GM12878 (cell line): ENCODE results near the gene REEP2. TPM values are rescaled to one million over a fixed set of nuclear protein-coding genes. Genes with fewer than 3 reads are reported as not detected.

Experiments
- ATF2 ChIP-seq: IDR thresholded peaks from 2 replicates; pipeline ENCODE4 v1.6.1; 2012; ENCODE audit warnings: low read length, inconsistent platforms
- BHLHE40 ChIP-seq, 2 experiments: fragments of 450-650 bp in 1 of 2; IDR thresholded peaks; 2 replicates each; pipeline ENCODE4 v1.6.1; 2011 to 2017; ENCODE audit warnings: low read depth in 2 of 2, borderline replicate concordance in 1 of 2, improper control_type of control experiment in 1 of 2, low read length in 1 of 2, mild to moderate bottlenecking in 1 of 2
- BRCA1 ChIP-seq: IDR thresholded peaks from 2 replicates; pipeline ENCODE4 v1.6.1; 2011; ENCODE audit warnings: low read depth, low read length, improper control_type of control experiment
- CBFB ChIP-seq: IDR thresholded peaks from 2 replicates; pipeline ENCODE4 v1.6.1; 2016; ENCODE audit warnings: antibody characterized with exemption, low read depth
- CHD2 ChIP-seq: IDR thresholded peaks from 2 replicates; pipeline ENCODE4 v1.6.1; 2011; ENCODE audit warnings: low read depth, low read length, improper control_type of control experiment, borderline replicate concordance
- CTCF ChIP-seq, 3 experiments: IDR thresholded peaks in 2 of 3; conservative IDR thresholded peaks in 1 of 3; 2 replicates each; pipeline ENCODE4 v1.5.1; 2011; ENCODE audit warnings: low read depth in 3 of 3, low read length in 3 of 3, mild to moderate bottlenecking in 3 of 3, control low read depth in 2 of 3, moderate library complexity in 2 of 3, inconsistent platforms in 1 of 3, mixed read lengths in 1 of 3; ENCODE audit not compliant: control insufficient read depth in 2 of 3, insufficient read depth in 1 of 3; ENCODE audit errors: extremely low read depth in 1 of 3
- EGR1 ChIP-seq, 2 experiments: IDR thresholded peaks; 1 replicate in 1 of 2; 2 replicates in 1 of 2; pipeline ENCODE4 v1.6.1; 2011 to 2012; ENCODE audit warnings: low read depth in 2 of 2, low read length in 2 of 2, borderline replicate concordance in 1 of 2, mild to moderate bottlenecking in 1 of 2, moderate library complexity in 1 of 2
- FOS ChIP-seq: IDR thresholded peaks from 3 replicates; pipeline ENCODE4 v1.6.1; 2011; ENCODE audit warnings: borderline replicate concordance; ENCODE audit not compliant: insufficient read length; ENCODE audit errors: extremely low read depth
- FOXM1 ChIP-seq: IDR thresholded peaks from 2 replicates; pipeline ENCODE4 v1.6.1; 2012; ENCODE audit warnings: low read depth, mild to moderate bottlenecking, inconsistent platforms, low read length, moderate library complexity
- HDGF ChIP-seq: fragments of 450-650 bp; IDR thresholded peaks from 2 replicates; pipeline ENCODE4 v1.6.1; 2016; ENCODE audit warnings: antibody characterized with exemption
- IKZF2 ChIP-seq, 2 experiments: fragments of 450-650 bp; IDR thresholded peaks; 2 replicates each; pipeline ENCODE4 v1.6.1; 2017; ENCODE audit warnings: mild to moderate bottlenecking in 2 of 2, moderate library complexity in 2 of 2
- MTA3 ChIP-seq: IDR thresholded peaks from 2 replicates; pipeline ENCODE4 v1.6.1; 2012; ENCODE audit warnings: low read length, inconsistent platforms, borderline replicate concordance
- MYB ChIP-seq: fragments of 150-350 bp; IDR thresholded peaks from 2 replicates; pipeline ENCODE4 v1.6.1; 2014; ENCODE audit warnings: mild to moderate bottlenecking, low read depth, low read length, borderline replicate concordance
- POLR2AphosphoS2 ChIP-seq: IDR thresholded peaks from 2 replicates; pipeline ENCODE4 v1.6.1; 2011; ENCODE audit warnings: low read depth, mild to moderate bottlenecking, low read length, improper control_type of control experiment, moderate library complexity
- RELA ChIP-seq: fragments of 450-650 bp; IDR thresholded peaks from 2 replicates; pipeline ENCODE4 v1.8.0; 2014; ENCODE audit warnings: borderline replicate concordance; ENCODE audit not compliant: partially characterized antibody
- RUNX3 ChIP-seq: IDR thresholded peaks from 2 replicates; pipeline ENCODE4 v1.6.1; 2012; ENCODE audit warnings: low read length, inconsistent platforms
- SIN3A ChIP-seq: IDR thresholded peaks from 2 replicates; pipeline ENCODE4 v1.6.1; 2012; ENCODE audit warnings: low read depth, low read length, improper control_type of control experiment
- SMAD1 ChIP-seq: fragments of 450-650 bp; IDR thresholded peaks from 2 replicates; pipeline ENCODE4 v1.6.1; 2018; ENCODE audit warnings: mild to moderate bottlenecking, low read depth; ENCODE audit not compliant: partially characterized antibody
- SPI1 ChIP-seq: IDR thresholded peaks from 2 replicates; pipeline ENCODE4 v1.6.1; 2011; ENCODE audit warnings: low read depth, mild to moderate bottlenecking, low read length, moderate library complexity, borderline replicate concordance; ENCODE audit not compliant: insufficient read depth
- SREBF1 ChIP-seq: IDR thresholded peaks from 2 replicates; pipeline ENCODE4 v1.6.1; 2012; ENCODE audit warnings: mild to moderate bottlenecking, low read length
- STAT3 ChIP-seq: IDR thresholded peaks from 2 replicates; pipeline ENCODE4 v1.6.1; 2011; ENCODE audit warnings: low read depth, low read length, improper control_type of control experiment
- TCF12 ChIP-seq: IDR thresholded peaks from 2 replicates; pipeline ENCODE4 v1.6.1; 2011; ENCODE audit warnings: low read depth, mild to moderate bottlenecking, low read length
- ZNF217 ChIP-seq: fragments of 450-650 bp; IDR thresholded peaks from 2 replicates; pipeline ENCODE4 v1.6.1; 2017; ENCODE audit warnings: antibody characterized with exemption, mild to moderate bottlenecking
- polyA plus RNA-seq, 11 experiments: library from polyadenylated mRNA; depleted of rRNA in 4 of 11; unstranded in 6 of 11; stranded (reverse) in 5 of 11; fragments of >200 nt; fragmentation: Nextera tagmentation in 4 of 11; fragmentation: Illumina TruSeq in 1 of 11; extraction: Ambion mirVana in 4 of 11; extraction: Trizol in 1 of 11; gene quantifications; 1 replicate in 1 of 11; 2 replicates in 10 of 11; pipeline versions ENCODE4 v1.2.1 to v1.2.3, GENCODE V29; 2011 to 2016; ENCODE audit warnings: inconsistent platforms in 2 of 11, missing spikeins in 2 of 11, low read depth in 1 of 11
- total RNA-seq, 4 experiments: library from RNA; depleted of rRNA in 3 of 4; stranded (reverse); fragments of >200 nt in 3 of 4; fragmentation: Illumina TruSeq in 1 of 4; extraction: Trizol in 1 of 4; gene quantifications; 2 replicates each; pipeline versions ENCODE4 v1.2.1 to v1.2.3, GENCODE V29; 2013 to 2021
- TF ChIP-seq, protein P1 (sequence below): fragments of 450-650 bp; IDR thresholded peaks from 2 replicates; pipeline ENCODE4 v1.6.1; 2018; ENCODE audit warnings: borderline replicate concordance, mild to moderate bottlenecking; ENCODE audit not compliant: partially characterized antibody

The REEP2 gene
- total and polyA plus RNA-seq, 10 of the 15 experiments (the other 5 are each of a cell fraction or from before 2014, with no cell fraction given), result 0.10 to 3.1 (median 2.0) TPM

DNA sequence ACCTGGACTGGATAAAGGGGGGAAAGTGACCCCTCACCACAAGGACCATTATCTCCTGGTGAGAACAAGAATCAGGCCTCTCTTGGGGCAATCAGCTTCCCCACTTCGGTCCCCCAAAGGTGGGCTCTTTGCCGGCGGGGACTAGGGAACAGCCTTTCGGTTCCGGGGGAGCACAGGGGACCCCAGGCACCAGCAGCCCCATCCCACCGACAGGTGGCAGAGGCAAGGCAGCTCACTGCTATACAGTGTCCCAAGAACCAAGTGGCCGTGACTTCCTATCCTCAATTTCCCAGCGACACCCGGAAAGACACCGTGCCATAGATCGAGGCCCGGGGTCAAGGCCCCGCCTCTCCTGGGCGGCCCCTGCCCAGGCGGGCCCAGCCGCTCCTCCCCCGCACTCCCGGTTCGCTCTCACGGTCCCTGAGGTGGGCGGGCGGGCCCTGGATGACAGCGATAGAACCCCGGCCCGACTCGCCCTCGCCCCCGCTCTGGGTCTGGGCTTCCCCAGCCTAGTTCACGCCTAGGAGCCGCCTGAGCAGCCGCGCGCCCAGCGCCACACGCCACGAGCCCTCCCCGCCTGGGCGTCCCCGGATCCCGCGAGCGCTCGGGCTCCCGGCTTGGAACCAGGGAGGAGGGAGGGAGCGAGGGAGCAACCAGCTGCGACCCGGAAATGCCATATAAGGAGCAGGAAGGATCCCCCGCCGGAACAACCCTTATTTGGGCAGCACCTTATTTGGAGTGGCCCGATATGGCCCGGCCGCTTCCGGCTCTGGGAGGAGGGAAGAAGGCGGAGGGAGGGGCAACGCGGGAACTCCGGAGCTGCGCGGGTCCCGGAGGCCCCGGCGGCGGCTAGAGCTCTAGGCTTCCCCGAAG is 25.8 kb downstream of the REEP2 start (continued):
- peak; percentile 63 to 99 for TF ChIP-seq EGR1 (IDR thresholded peaks at IDR 0.05; ENCODE audit: borderline replicate concordance in 1 of 2, low read depth in 2 of 2, low read length in 2 of 2)
- no peak; the same call in 1 of the 2 replicates for TF ChIP-seq FOXM1
- no peak for TF ChIP-seq MTA3
- TF ChIP-seq MYB, result no peak
- 0 out of 2 replicates have a peak, but pooled peaks have one; percentile 26 for TF ChIP-seq SIN3A
- TF ChIP-seq FOS, result peak; percentile 45
- TF ChIP-seq STAT3, result no peak
- peak in 1 of 2 experiments; percentile 86; a peak in 3 of 4 replicates for TF ChIP-seq BHLHE40 (IDR thresholded peaks at IDR 0.05; ENCODE audit: borderline replicate concordance in 1 of 2, low read depth in 2 of 2, low read length in 1 of 2)
- TF ChIP-seq HDGF, result no peak
- TF ChIP-seq CHD2, result peak; percentile 92
- no peak for TF ChIP-seq SMAD1
- peak; percentile 84 to 90 for TF ChIP-seq IKZF2 (IDR thresholded peaks at IDR 0.05)
- peak; percentile 60 for TF ChIP-seq SREBF1
- TF ChIP-seq CBFB, result 0 out of 2 replicates have a peak, but pooled peaks have one; percentile 18
- TF ChIP-seq ATF2, result no peak
- peak; percentile 25; the same call in 1 of the 2 replicates for TF ChIP-seq POLR2AphosphoS2
- TF ChIP-seq RELA, result peak; percentile 48
- TF ChIP-seq SPI1, result no peak
- peak; percentile 52; the same call in 1 of the 2 replicates for TF ChIP-seq ZNF217
- TF ChIP-seq TCF12, result no peak; the same call in 1 of the 2 replicates
- peak; percentile 2; the same call in 1 of the 2 replicates for TF ChIP-seq RUNX3
- TF ChIP-seq, protein P1, sequence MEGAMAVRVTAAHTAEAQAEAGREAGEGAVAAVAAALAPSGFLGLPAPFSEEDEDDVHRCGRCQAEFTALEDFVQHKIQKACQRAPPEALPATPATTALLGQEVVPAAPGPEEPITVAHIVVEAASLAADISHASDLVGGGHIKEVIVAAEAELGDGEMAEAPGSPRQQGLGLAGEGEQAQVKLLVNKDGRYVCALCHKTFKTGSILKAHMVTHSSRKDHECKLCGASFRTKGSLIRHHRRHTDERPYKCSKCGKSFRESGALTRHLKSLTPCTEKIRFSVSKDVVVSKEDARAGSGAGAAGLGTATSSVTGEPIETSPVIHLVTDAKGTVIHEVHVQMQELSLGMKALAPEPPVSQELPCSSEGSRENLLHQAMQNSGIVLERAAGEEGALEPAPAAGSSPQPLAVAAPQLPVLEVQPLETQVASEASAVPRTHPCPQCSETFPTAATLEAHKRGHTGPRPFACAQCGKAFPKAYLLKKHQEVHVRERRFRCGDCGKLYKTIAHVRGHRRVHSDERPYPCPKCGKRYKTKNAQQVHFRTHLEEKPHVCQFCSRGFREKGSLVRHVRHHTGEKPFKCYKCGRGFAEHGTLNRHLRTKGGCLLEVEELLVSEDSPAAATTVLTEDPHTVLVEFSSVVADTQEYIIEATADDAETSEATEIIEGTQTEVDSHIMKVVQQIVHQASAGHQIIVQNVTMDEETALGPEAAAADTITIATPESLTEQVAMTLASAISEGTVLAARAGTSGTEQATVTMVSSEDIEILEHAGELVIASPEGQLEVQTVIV, result no peak
- peak in 1 of 3 experiments; percentile 1; a peak in 2 of 6 replicates for TF ChIP-seq CTCF (IDR thresholded peaks at IDR 0.05 in 2 of 3, conservative IDR thresholded peaks at IDR 0.05 in 1 of 3; ENCODE audit: control insufficient read depth in 2 of 3, extremely low read depth in 1 of 3, insufficient read depth in 1 of 3, low read depth in 3 of 3, low read length in 3 of 3)
- TF ChIP-seq BRCA1, result peak; percentile 50; the same call in 1 of the 2 replicates
